NCI-H146 treated with DMSO at 0.1 percent for 48 hours (cell line): ENCODE data around the gene LRRC8B.
"Not testable (repeated sequence)": the region's sequence is repeated elsewhere in the genome, so short reads cannot be mapped to it uniquely, and the experiment has no call there.

Experiments used
- DNase-seq: peaks from one replicate; lab custom pipeline; 2025; ENCODE audit not compliant: unreplicated experiment; lab: John Stamatoyannopoulos, UW

The LRRC8B gene

DNA sequence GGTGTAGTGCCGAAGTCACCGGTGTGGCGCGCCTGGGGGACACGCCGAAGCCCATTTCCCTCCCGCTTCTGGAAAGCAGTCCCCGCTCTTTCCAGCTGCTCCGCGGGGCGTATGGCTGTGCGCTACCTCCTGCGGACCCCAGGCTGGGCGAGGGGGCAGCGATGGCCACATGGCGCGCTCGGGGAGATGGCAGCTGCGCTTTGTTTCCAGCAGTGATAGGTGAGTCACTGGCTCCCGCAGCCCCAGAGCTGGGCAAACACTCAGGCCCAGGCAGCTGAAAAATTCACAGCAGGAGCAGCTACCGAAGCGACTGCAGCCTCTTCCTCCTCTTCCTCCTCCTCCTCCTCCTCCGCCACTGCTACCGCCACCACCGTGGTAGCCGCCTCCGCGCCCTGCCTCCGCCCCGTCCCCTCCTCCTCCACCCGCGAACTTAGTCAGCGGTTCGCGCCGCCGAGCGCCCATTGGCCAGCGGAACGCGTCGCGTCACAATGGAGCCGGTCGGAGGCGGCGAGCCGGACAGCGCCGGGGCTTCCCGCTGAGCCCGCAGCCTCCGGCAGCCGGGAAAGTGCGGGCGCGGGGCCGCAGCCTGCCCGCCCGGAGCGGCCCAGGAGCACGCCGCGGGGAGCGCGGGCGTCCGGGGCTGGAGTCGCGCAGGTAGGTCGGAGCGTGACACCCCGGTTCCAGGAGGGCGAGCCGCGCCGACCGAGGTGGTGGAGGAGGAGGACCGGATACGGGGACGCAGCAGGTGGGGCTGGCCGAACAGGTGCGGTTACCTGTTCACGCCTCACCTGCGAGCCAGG is at the start of gene LRRC8B:
Gene LRRC8B, plus strand, starts transcription at position 461 of the 800 bp plus-strand sequence. CDS start 57,822 bp downstream, outside the sequence.
- DNase-seq, result peak; percentile 80

DNA sequence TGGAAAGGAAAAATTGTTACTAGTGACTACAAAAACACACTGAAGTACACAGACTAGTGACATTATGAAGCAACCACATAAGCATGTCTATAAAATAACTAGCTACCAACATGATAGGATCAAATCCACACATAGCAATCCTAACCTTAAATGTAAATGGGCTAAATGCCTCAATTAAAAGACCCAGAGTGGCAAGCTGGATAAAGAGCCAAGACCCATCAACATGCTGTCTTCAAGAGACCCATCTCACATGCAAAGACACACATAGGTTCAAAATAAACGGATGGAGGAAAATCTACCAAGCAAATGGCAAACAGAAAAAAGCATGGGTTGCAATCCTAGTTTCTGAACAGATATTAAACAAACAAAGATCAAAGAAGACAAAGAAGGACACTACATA is 49.4 kb upstream of the LRRC8B start:
- DNase-seq, result no peak

DNA sequence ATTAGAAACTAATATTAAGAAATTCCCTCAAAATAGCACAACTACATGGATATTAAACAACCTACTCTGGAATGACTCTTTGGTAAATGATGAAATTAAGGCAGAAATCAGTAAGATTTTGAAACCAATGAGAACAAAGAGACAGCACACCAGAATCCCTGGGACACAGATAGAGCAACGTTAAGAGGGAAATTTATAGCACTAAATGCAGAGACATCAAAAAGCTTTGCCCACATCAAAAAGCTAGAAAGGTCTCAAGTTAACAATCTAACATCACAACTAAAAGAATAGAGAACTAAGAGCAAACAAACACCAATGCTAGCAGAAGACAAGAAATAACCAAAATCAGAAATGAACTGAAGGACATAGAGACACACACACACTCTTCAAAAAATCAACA is 48.6 kb upstream of the LRRC8B start:
- no peak for DNase-seq

DNA sequence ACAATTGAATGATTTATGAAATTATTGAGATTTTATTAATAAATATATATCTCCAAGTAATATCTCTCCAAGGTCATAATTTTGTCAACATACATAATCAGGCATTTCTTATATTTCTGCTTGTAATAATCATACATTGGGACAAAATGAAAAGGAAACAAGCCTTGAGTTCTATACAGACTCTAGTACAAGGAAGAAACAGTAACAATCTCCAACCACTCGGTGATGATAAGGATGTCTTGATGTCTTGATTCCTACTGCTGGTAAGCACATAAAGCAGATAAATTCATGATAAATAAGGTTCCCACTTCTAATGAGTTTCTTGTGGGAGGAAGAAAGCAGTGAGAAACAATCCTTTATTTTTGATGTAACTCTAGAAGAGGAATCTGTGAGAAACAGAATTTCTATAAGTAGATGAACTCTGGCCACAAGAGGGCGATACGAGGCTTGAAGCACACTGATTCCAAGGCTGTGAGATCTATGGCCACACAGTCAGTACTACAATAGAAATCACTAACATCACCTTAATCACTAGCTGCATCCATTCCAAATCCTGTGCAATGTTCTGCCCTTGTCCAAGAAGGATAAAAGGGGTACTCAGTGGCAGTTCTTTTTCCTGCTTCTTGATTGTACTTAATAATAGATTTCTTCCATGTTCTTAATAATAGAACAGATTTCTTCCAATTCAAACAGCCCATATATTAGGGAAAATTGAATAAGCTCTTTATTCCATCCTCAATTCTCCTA is 41.4 kb upstream of the LRRC8B start:
- peak; percentile 76 for DNase-seq

DNA sequence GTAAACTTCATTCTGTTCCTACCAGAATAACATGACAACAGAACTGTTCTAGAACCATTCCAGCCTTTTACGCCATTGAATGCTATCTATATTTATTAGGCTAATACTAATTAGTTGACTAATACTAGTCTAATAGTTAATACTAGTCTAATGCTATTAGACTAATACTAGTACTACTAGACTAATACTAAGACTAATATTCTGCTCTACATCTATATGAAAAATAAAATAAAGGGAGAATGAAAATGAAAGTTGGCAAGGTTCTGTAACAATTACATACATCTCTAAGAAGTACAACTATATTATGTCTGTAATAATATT is 40.9 kb upstream of the LRRC8B start:
- DNase-seq, result no peak

DNA sequence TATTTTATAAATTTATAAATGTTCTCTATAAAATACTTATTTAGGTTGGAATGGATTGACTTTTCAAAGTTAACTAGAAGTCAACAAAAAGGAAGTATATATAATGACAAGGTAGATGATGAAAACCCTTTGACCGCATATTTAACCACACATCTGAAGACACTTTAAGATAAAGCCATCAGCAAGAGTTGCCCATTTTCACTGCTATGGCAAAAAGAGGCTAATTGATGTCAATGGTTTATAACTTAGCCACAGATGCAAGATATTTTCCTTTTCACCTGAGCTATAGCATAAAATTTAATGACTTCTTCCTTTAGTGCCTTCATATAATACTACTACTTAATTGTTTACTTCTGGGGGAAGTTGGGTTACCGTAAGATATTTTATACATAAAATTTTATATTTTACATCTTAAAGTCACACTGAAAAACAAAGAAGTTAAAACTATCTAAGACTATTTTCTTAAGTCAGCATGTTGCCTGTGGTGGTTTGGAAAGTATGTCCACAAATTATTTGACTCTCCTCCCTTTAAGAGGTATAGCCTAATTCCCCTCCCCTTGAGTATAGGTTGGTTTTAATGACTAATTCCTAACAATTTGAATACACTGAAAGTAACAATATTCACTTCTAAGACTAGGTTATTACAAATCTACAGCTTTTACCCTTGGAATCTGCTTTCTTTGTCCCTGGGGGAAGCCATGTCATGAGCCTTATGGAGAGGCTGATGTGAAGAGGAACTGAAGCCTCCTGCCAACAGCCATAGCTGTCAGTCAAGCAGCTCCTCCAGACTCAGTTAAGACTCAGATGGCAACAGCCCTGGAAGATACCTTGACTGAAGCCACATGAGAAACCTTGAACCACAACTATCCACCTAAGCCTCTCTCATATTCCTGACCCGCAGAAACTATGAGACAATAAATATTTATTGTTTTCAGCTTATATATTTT is 40.3 kb upstream of the LRRC8B start:
- DNase-seq, result no peak

DNA sequence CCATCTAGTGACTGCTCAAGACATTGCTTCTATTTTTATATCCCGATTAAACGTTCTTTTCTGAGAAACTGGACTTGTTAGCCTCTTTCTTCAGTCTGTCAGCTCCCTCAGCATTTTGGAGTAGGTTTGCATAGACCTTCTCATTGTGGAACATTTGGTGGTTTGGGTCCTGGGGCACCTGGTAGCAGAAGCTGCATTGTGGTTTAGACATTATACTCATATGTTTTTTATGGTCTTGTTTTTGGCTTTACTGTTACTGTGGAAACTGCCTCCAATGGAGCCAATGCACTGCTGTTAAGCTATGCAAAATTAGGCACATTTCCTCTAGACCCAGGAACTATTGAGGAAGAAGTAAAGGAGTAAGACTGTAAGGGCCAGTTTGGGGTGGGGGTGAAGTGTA is 36.7 kb upstream of the LRRC8B start:
- no peak for DNase-seq

DNA sequence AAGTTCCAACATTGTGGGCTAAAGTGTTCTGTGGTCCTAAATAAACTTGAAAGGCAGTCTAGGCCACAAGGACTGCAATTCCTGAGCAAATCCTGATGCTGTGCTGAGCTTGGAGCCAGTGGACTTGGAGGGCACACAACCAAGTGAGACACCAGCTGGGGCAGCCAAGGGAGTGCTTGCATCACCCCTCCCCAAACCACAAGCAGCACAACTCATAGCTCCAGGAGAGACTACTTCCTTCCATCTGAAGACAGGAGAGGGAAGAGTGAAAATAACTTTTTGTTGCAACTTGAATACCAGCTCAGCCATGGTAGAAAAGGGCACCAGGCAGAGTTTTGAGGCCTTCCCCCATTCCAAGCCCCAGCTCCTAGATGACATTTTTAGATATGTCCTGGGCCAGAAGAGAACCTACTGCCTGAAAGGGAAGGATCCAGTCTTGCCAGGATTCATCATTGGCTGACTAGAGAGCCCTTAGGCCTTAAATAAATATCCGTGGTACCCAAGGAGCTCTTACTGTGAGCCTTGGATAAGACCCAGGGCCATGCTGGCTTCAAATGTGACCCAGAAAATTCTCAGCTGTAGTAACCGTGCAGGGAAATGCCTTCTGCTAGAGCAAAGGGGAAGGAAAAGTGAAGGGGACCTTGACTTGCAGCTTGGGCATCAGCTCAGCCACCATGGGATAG is 35.4 kb upstream of the LRRC8B start:
- no peak for DNase-seq

DNA sequence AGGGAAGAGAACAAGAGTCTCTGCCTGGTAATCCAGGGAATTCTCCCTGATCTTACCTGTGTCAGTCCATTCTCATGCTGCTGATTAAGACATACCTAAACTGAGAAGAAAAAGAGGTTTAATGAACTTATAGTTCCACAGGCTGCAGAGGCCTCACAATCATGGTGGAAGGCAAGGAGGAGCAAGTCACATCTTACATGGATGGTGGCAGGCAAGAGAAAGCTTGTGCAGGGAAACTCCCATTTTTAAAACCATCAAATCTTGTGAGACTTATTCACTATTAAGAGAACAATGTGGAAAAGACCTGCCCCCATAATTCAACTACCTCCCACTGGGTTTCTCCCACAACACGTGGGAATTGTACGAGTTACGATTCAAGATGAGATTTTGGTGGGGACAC is 34.2 kb upstream of the LRRC8B start:
- no peak for DNase-seq

DNA sequence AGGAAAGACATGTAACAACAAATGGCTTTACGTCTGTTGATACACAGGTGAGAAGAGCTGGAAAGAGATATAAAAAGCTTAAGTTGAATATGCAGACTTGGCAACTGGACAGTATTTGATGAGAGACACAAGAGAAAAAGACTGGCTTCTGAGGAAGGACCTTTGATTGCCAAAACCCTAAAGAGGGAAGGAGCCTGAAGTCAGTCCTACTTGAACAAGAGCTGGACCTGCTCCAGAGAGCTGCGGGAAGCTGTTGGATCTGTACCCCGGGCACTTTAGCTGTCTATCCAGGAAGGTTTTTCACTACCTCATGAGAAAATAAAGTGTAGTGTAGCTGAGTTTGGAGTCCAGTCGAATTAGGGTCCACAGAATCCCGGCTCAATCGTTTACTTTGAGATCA is 25.3 kb upstream of the LRRC8B start:
- no peak for DNase-seq

DNA sequence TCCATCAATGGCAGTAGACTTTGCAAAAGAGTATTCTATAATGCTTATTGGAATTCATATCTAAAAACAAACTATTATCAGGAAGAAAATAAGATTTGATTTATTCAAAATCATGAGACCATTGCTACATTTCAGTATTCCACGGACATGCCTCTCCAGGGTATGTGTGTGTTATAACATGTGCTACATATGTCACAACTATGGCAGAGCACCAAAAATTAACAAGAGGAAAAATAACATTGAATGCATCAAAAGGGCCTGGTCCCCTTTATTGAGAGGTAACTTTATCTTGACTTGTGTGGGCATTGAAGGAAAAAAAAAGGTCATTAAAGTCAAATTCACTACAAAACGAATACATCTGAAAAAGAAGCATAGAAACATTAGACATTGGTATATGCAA is 22.6 kb upstream of the LRRC8B start:
- no peak for DNase-seq

DNA sequence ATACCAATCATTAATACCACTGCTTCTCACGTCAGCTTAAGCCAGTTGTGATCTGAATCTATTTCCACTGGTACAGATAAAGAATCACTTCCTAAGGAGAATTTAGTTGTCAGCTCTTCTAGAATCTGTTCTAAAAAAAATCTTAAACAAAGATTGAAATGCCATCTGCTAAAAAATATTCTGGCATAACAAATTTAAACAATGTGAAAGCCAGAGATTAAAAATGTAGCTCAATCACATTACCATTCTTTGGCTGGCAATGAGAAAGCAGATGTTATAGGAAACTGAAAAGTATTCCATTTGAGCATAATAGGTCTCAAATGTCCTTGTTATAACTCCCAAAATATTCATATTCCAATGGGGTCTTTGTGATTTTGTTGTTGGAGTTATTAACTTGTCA is 21.7 kb upstream of the LRRC8B start:
- DNase-seq, result no peak

DNA sequence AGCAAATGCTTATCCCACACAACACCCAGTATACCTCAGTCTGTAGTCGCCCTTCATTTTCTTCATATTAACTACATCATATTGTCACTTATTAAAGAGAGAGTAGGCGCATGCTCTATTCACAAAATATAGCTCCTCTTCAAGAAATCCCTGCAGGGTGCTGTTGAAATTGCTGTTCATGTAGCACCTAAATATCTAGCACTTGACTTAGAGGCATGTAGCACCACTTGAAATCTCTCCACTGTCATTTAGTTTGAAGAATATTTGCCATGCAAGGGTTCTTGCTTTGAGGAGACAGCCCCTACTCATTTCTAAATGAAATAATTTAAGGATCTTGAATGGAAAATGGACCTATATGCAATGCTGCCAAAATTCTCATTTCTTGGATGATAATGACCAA is 20.9 kb upstream of the LRRC8B start:
- no peak for DNase-seq

DNA sequence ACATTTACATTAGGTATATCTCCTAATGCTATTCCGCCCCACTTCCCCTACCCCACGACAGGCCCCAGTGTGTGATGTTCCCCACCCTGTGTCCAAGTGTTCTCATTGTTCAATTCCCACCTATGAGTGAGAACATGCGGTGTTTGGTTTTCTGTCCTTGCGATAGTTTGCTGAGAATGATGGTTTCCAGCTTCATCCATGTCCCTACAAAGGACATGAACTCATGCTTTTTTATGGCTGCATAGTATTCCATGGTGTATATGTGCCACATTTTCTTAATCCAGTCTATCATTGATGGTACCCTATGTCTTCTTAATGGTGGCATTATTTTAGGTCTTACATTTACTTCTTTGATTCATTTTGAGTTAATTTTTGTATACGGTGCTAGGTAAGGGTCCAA is 14.6 kb upstream of the LRRC8B start:
- DNase-seq, result not testable (repeated sequence)

DNA sequence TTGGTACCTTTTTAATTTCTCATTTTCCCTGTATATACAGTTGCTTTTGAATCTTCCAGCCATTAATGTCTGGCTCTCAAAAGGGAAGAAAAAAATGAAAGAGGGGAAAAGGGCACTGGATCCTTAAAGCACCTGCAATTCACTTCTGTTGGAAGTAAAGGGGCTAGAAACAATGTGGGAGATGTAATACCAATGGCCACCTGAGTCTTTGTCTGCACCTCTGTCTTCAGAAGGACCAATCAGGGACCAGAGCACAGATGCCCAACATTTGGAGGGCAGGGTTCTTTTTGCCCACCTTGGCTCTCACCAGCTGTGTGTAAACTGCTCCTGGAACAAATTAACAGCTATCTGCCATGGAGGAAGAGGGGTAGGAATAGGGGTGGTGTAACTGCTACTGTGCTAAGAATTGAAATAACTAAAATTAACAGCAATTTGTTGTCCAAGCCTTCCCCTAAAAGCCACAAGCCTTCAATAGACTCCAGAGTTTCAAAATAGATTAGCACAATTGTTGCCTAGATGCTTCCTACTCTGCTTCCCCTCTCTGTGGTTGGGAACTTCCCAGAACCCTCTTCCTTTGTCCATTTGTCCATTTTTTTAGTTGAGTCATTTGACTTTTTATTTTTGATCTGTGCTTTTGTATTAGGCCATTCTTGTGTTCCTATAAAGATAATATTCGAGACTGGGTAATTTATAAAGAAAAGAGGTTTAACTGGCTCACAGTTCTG is 11.5 kb upstream of the LRRC8B start:
- DNase-seq, result no peak

DNA sequence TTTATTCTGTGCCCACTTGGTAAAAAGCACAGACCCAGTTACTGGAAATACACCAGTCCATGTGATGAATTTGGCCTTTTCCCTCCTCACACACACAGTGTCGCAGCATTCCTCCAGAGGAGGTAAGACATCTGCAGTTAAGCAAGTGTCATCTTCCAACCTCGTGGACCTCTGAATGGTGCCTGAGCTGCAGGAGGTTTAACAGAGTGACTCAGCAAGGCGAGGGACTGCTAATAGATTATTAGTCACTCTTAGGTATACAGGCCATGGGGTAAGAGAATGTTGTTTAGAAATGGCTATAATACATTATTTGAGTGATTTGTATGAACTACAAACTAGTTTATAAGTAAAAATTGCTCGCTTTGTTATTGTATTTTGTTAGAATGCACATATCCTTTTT is 8.6 kb upstream of the LRRC8B start:
- no peak for DNase-seq

DNA sequence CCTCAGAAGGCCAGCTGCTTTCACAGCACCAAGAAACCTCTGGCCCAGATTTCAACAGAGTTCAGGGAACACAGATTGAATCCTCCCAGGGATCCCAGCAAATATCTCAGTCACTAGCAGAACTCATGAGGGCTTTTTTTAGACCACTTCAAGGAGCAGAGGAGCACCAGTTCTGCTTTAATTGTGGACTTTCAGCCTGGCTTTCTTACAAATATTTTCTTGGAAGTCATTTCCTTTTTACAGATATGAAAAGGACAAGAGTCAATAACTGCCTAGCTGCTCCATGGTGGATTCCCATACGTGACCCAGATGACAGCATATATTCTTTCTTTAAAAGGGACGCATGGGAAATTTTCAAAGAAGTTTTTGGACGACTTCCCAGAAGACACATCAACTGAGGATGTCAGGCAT is 6.4 kb upstream of the LRRC8B start:
- no peak for DNase-seq

DNA sequence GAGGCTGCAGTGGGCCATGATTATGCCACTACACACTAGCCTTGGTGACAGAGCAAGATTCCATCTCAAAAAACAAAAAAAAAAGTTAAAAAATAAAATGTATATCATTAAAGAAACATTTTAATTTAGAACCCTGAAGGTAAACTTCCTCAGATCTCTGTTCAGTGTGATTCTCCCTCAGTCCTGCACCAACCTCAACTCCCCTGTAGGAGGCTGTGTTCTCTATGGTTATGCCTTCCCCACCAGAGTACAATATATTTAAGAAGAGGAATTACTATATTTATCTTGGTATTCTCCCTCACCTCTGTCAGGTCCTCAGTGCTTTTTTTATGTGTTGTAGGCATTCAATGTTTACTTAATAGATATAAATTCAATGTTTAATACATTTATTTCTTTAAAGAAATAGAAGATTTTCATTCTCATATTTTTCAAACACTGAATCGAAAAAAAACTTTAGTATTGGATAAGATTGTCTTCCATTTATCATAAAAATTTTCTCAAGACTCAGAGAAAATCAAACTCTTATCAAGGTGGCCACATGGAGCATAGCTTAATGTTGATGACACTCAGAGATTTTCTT is 4.8 kb upstream of the LRRC8B start:
- DNase-seq, result peak; percentile 22

DNA sequence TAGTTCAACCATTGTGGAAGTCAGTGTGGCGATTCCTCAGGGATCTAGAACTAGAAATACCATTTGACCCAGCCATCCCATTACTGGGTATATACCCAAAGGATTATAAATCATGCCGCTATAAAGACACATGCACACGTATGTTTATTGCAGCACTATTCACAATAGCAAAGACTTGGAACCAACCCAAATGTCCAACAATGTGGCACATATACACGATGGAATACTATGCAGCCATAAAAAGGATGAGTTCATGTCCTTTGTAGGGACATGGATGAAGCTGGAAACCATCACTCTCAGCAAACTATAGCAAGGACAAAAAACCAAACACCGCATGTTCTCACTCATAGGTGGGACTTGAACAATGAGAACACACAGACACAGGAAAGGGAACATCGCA is 2.7 kb upstream of the LRRC8B start:
- DNase-seq, result not testable (repeated sequence)
